ENCODE results near the gene COQ10A.

Gene COQ10A

GRCh38 chr12:56260380-56260779, 6.4 kb upstream of the COQ10A start:
- TF ChIP-seq POLR2AphosphoS5 (IDR thresholded peaks at IDR 0.05; ENCODE audit: low read depth, low read length) = no peak
- TF ChIP-seq TAF1 (IDR thresholded peaks at IDR 0.05; ENCODE audit: borderline replicate concordance, insufficient read depth, low read length) = no peak
- no peak for TF ChIP-seq REST (IDR thresholded peaks at IDR 0.05; ENCODE audit: insufficient read depth in 1 of 2, low read depth in 2 of 2, low read length in 2 of 2)

GRCh38 chr12:56260921-56261320, 5.8 kb upstream of the COQ10A start:
- TF ChIP-seq FOXP2 (optimal IDR thresholded peaks at IDR 0.05; ENCODE audit: borderline replicate concordance, extremely low read depth, extremely low read length, insufficient read depth) = no peak
- no peak for TF ChIP-seq SIN3A (IDR thresholded peaks at IDR 0.05; ENCODE audit: borderline replicate concordance, insufficient read depth, low read length)
- no peak for TF ChIP-seq POLR2AphosphoS5 (IDR thresholded peaks at IDR 0.05; ENCODE audit: low read depth, low read length)
- no peak for TF ChIP-seq TAF1 (IDR thresholded peaks at IDR 0.05; ENCODE audit: borderline replicate concordance, insufficient read depth, low read length)
- no peak for TF ChIP-seq REST (IDR thresholded peaks at IDR 0.05; ENCODE audit: insufficient read depth in 1 of 2, low read depth in 2 of 2, low read length in 2 of 2)

DNA sequence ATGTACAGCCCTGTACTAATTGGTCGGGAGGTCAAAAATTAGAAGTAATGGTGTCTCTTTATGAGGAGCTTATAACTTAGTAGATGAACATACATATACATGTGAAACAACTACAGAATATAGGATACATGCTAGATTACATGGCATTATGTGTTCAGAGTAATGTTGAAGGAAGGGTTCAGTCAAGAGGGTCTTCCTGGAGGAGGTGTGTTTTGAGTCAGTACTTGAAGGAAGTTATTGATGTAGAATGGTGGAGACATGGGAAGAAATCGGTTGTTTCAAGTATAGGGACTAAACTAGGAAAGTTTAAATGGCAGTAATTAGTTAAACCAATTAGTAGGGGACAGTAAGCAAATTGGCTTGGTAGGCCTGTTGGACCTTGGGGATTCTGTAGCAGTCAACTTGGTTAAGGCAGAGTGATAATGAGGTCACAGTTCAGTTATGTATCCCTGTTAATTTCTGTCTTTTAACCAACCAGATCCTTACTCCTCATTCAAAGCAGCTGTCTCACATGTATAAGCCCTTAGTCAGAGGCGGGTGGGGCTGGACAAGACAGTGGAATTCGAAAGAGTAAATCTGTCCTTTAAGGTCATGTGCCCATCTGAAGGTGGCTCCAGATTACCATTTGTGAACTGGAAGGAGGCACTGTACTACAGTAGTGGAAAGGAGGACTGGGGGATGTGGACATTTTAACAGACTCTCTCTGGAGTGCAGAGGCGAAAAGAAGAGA, 5.1 kb upstream of the COQ10A start:
- TF ChIP-seq POLR2AphosphoS5 (IDR thresholded peaks at IDR 0.05; ENCODE audit: low read depth, low read length) = no peak
- no peak for TF ChIP-seq SIN3A (IDR thresholded peaks at IDR 0.05; ENCODE audit: borderline replicate concordance, insufficient read depth, low read length)
- TF ChIP-seq REST (IDR thresholded peaks at IDR 0.05; ENCODE audit: insufficient read depth in 1 of 2, low read depth in 2 of 2, low read length in 2 of 2) = no peak
- TF ChIP-seq TAF1 (IDR thresholded peaks at IDR 0.05; ENCODE audit: borderline replicate concordance, insufficient read depth, low read length) = no peak
- TF ChIP-seq FOXP2 (optimal IDR thresholded peaks at IDR 0.05; ENCODE audit: borderline replicate concordance, extremely low read depth, extremely low read length, insufficient read depth) = no peak

GRCh38 chr12:56267443-56268071, 815 bp downstream of the COQ10A start:
- no peak for TF ChIP-seq SIN3A (IDR thresholded peaks at IDR 0.05; ENCODE audit: borderline replicate concordance, insufficient read depth, low read length)
- no peak for TF ChIP-seq TAF1 (IDR thresholded peaks at IDR 0.05; ENCODE audit: borderline replicate concordance, insufficient read depth, low read length)
- no peak for TF ChIP-seq POLR2AphosphoS5 (IDR thresholded peaks at IDR 0.05; ENCODE audit: low read depth, low read length)
- TF ChIP-seq FOXP2 (optimal IDR thresholded peaks at IDR 0.05; ENCODE audit: borderline replicate concordance, extremely low read depth, extremely low read length, insufficient read depth) = no peak
- TF ChIP-seq REST (IDR thresholded peaks at IDR 0.05; ENCODE audit: insufficient read depth in 1 of 2, low read depth in 2 of 2, low read length in 2 of 2) = no peak

Measured in PFSK-1 (cell line).